Measurements from ENCODE around the gene KLHL22. TPM values are rescaled to one million over a fixed set of nuclear protein-coding genes. Genes with fewer than 3 reads are reported as not detected.

Gene KLHL22
- total and polyA plus RNA-seq, 4 donors = 2.0 to 20.3 (median 8.7) TPM

GRCh38 chr22:20442485-20443284 is 52.9 kb downstream of the KLHL22 start:
- Histone ChIP-seq H3K27ac (ENCODE audit: low read depth in 1 of 2, low read length in 2 of 2) (peak overlapping the region in 1 of 2 donors; percentile 2), H3K9ac (ENCODE audit: low read depth in 1 of 2, low read length in 2 of 2) (no peak overlapping the region), H3K36me3 (ENCODE audit: control insufficient read depth in 4 of 4, insufficient read depth in 3 of 4, low read depth in 1 of 4, low read length in 3 of 4) (peaks cover 0 to 32% (median 10%) of the 10 kb centered on the region in 4 donors), H3K4me1 (ENCODE audit: control insufficient read depth in 4 of 4, insufficient read depth in 4 of 4, low read length in 3 of 4) (peaks cover 0 to 10% (median 6%) of the 10 kb centered on the region in 4 donors), H3K27me3 (ENCODE audit: control insufficient read depth in 4 of 4, insufficient read depth in 4 of 4, low read length in 3 of 4) (no peaks in the 10 kb centered on the region), H3K4me3 (ENCODE audit: low read depth in 1 of 3, low read length in 3 of 3) (no peak overlapping the region), H3K9me3 (ENCODE audit: control insufficient read depth in 4 of 4, low read length in 3 of 4) (no peaks in the 10 kb centered on the region)
- DNase-seq (ENCODE audit: low spot score) = no peak
- TF ChIP-seq FOXA1 (IDR thresholded peaks at IDR 0.05) = no peak
- WGBS = 83% methylated on average over 7 of the region's 7 CpGs

- DNase-seq (ENCODE audit: low spot score) = no peak
- H3K4me1 ChIP-seq (ENCODE audit: control insufficient read depth in 4 of 4, insufficient read depth in 4 of 4, low read length in 3 of 4) = peaks cover 2 to 16% (median 11%) of the 10 kb centered on the region in 4 donors
- no peak overlapping the region for H3K4me3 ChIP-seq (ENCODE audit: low read depth in 1 of 3, low read length in 3 of 3)
- TF ChIP-seq JUND (IDR thresholded peaks at IDR 0.05) (no peak), MAX (IDR thresholded peaks at IDR 0.05) (no peak), REST (IDR thresholded peaks at IDR 0.05) (no peak), ATF3 (IDR thresholded peaks at IDR 0.05) (no peak), YY1 (IDR thresholded peaks at IDR 0.05) (no peak), RXRA (IDR thresholded peaks at IDR 0.05) (no peak), EGR1 (IDR thresholded peaks at IDR 0.05; ENCODE audit: low read depth in 2 of 2) (no peak), HNF4G (IDR thresholded peaks at IDR 0.05) (no peak), SP1 (IDR thresholded peaks at IDR 0.05) (no peak)
- H3K27me3 ChIP-seq (ENCODE audit: control insufficient read depth in 4 of 4, insufficient read depth in 4 of 4, low read length in 3 of 4) = no peaks in the 10 kb centered on the region
- H3K36me3 ChIP-seq (ENCODE audit: control insufficient read depth in 4 of 4, insufficient read depth in 3 of 4, low read depth in 1 of 4, low read length in 3 of 4) = peaks cover 0 to 32% (median 10%) of the 10 kb centered on the region in 4 donors
- H3K9me3 ChIP-seq (ENCODE audit: control insufficient read depth in 4 of 4, low read length in 3 of 4) = no peaks in the 10 kb centered on the region
- H3K27ac ChIP-seq (ENCODE audit: low read depth in 1 of 2, low read length in 2 of 2) = peak overlapping the region in 1 of 2 donors; percentile 2
- H3K9ac ChIP-seq (ENCODE audit: low read depth in 1 of 2, low read length in 2 of 2) = no peak overlapping the region
- WGBS = 86% methylated on average over 21 of the region's 21 CpGs
Observed at GRCh38 chr22:20441631-20442484, 53.7 kb downstream of the KLHL22 start.

Data from liver (tissue), 9 donors.